HG03432 (cell line): ENCODE measurements around the gene CRYBA2.

Source experiments
- ATAC-seq: cut with Tn5 transposase; IDR thresholded peaks from one replicate; pipeline ENCODE4 v1.9.1; 2021; ENCODE audit warnings: mild to moderate bottlenecking, moderate library complexity; ENCODE audit not compliant: unreplicated experiment

Gene CRYBA2

GRCh38 chr2:218958276-218958675 is 34.9 kb downstream of the CRYBA2 start:
- ATAC-seq: no peak

GRCh38 chr2:218957671-218958070 is 35.6 kb downstream of the CRYBA2 start:
- ATAC-seq: no peak

DNA sequence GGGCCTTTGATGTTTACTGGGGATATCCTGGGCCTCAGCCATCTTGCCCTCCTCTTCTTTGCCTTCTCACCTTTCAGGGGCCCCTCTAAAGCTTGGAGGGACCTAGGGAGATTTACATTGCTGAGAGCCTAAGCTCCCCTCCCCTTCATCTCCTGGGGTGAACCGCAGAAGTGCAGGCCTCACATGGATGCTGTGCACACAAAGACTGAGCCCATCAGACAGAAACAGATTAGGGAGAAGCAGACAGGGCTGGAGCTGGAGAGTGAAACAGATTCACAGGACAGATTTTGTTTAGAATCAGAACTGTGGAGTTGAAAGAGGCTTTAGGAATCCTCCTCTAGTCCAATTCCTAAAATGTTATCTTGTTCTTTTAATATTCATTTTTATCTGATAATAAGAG is 37.2 kb downstream of the CRYBA2 start:
- ATAC-seq: no peak

- no peak for ATAC-seq
Measured at GRCh38 chr2:218954541-218955300, 38.5 kb downstream of the CRYBA2 start.

DNA sequence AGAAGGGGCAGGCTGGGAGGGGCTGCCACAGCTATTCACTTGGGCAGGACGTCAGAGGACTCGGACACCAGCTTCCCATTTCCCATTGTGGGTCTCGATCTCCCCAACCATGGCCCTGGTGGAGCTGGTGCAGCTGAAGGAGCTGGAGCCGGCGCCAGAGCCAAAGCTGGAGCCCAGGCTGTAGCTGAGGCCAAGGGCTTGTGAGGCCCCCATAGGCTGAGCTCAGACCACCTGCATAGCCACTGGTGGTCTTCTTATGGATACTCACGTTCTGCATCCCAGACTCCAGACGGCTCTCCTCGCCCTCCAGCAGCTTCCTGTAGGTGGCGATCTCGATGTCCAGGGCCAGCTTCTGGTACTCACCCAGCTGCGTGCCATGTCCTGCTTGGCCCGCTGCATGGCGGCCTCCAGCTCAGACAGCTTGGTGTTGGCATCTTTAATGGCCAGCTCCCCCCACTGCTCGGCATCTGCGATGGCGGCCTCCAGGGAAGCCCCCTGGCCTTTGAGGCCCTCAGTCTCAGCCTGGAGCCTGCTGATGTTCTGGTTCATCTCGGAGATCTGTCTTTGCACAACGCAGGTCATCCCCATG is 39.8 kb downstream of the CRYBA2 start:
- no peak for ATAC-seq

DNA sequence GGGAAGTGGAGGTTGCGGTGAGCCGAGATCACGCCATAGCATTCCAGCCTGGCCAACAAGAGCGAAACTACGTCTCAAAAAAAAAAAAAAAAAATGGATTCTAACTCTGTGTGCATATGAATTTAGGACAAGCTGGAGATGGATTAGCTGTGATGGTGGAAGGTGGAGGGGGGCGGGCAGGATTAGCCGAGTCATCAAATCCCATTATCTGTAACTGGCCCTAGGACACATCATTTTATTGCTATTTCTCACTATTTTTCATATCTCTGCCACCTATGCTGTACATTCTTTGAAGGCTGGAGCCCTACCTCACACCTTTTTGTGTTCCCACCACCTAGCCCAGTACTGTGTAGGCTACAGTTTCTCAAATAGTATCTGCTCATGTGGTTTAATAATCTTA is 41.1 kb downstream of the CRYBA2 start:
- no peak for ATAC-seq

DNA sequence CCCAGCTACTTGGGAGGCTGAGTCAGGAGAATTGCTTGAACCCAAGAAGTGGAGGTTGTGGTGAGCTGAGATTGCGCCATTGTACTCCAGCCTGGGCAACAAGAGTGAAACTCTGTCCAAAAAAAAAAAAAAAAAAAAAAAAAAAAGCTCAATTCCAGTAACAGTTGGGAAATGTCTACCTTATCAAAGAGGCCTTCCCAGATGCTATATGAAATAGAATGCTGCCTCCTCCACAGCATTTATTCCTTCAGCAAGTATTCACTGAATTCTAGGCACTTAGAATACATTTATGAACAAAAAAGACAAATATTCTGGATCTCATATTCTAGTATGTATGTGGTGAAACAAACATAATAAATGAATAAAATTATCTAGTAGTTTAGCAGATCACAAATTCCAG is 46.6 kb downstream of the CRYBA2 start:
- ATAC-seq: no peak

- no peak for ATAC-seq
Measured at GRCh38 chr2:218944759-218945404, 48.3 kb downstream of the CRYBA2 start.
